ENCODE measurements around the gene PLA2G4E.

The PLA2G4E gene

GRCh38 chr15:42014406-42014805 is 6.4 kb downstream of the PLA2G4E start:
- Histone ChIP-seq H2AFZ (ENCODE audit: low read length, unreplicated experiment) (no peak overlapping the region), H3K27ac (ENCODE audit: low read depth, low read length) (no peak overlapping the region), H3K4me3 (ENCODE audit: low read depth, low read length) (no peak overlapping the region), H3K79me2 (ENCODE audit: control insufficient read depth, insufficient read depth, low read length, unreplicated experiment) (no peaks in the 10 kb centered on the region), H3K4me1 (ENCODE audit: control insufficient read depth, insufficient read depth, low read length, unreplicated experiment) (no peaks in the 10 kb centered on the region), H3K36me3 (ENCODE audit: insufficient read depth, low read length) (no peaks in the 10 kb centered on the region), H3K27me3 (ENCODE audit: insufficient read depth, low read length) (peaks cover 37% of the 10 kb centered on the region)

- H3K36me3 ChIP-seq (ENCODE audit: insufficient read depth, low read length), result no peaks in the 10 kb centered on the region
- H2AFZ ChIP-seq (ENCODE audit: low read length, unreplicated experiment), result no peak overlapping the region
- H3K27ac ChIP-seq (ENCODE audit: low read depth, low read length), result no peak overlapping the region
- H3K79me2 ChIP-seq (ENCODE audit: control insufficient read depth, insufficient read depth, low read length, unreplicated experiment), result no peaks in the 10 kb centered on the region
- H3K4me1 ChIP-seq (ENCODE audit: control insufficient read depth, insufficient read depth, low read length, unreplicated experiment), result no peaks in the 10 kb centered on the region
- H3K4me3 ChIP-seq (ENCODE audit: low read depth, low read length), result no peak overlapping the region
- peaks cover 33% of the 10 kb centered on the region for H3K27me3 ChIP-seq (ENCODE audit: insufficient read depth, low read length)
Measured at GRCh38 chr15:42012928-42013482, 7.8 kb downstream of the PLA2G4E start.

GRCh38 chr15:42012241-42012640 is 8.6 kb downstream of the PLA2G4E start:
- Histone ChIP-seq H3K4me1 (ENCODE audit: control insufficient read depth, insufficient read depth, low read length, unreplicated experiment) (no peaks in the 10 kb centered on the region), H3K27ac (ENCODE audit: low read depth, low read length) (no peak overlapping the region)

GRCh38 chr15:42011074-42011473 is 9.8 kb downstream of the PLA2G4E start:
- H2AFZ ChIP-seq (ENCODE audit: low read length, unreplicated experiment), result no peak overlapping the region
- H3K79me2 ChIP-seq (ENCODE audit: control insufficient read depth, insufficient read depth, low read length, unreplicated experiment), result no peaks in the 10 kb centered on the region
- no peak overlapping the region for H3K4me3 ChIP-seq (ENCODE audit: low read depth, low read length)
- H3K36me3 ChIP-seq (ENCODE audit: insufficient read depth, low read length), result no peaks in the 10 kb centered on the region
- no peak overlapping the region for H3K27ac ChIP-seq (ENCODE audit: low read depth, low read length)
- H3K27me3 ChIP-seq (ENCODE audit: insufficient read depth, low read length), result peaks cover 35% of the 10 kb centered on the region
- H3K4me1 ChIP-seq (ENCODE audit: control insufficient read depth, insufficient read depth, low read length, unreplicated experiment), result no peaks in the 10 kb centered on the region

More at GRCh38 chr15:42012241-42012640, 8.6 kb downstream of the PLA2G4E start:
- no peak overlapping the region for H2AFZ ChIP-seq (ENCODE audit: low read length, unreplicated experiment)
- no peaks in the 10 kb centered on the region for H3K79me2 ChIP-seq (ENCODE audit: control insufficient read depth, insufficient read depth, low read length, unreplicated experiment)
- peaks cover 33% of the 10 kb centered on the region; the same call in 1 of the 2 replicates for H3K27me3 ChIP-seq (ENCODE audit: insufficient read depth, low read length)
- H3K4me3 ChIP-seq (ENCODE audit: low read depth, low read length), result no peak overlapping the region
- H3K36me3 ChIP-seq (ENCODE audit: insufficient read depth, low read length), result no peaks in the 10 kb centered on the region

- Histone ChIP-seq H3K27ac (ENCODE audit: low read depth, low read length) (no peak overlapping the region), H3K79me2 (ENCODE audit: control insufficient read depth, insufficient read depth, low read length, unreplicated experiment) (no peaks in the 10 kb centered on the region), H3K4me1 (ENCODE audit: control insufficient read depth, insufficient read depth, low read length, unreplicated experiment) (no peaks in the 10 kb centered on the region), H3K4me3 (ENCODE audit: low read depth, low read length) (no peak overlapping the region), H3K36me3 (ENCODE audit: insufficient read depth, low read length) (no peaks in the 10 kb centered on the region), H3K27me3 (ENCODE audit: insufficient read depth, low read length) (peaks cover 36% of the 10 kb centered on the region), H2AFZ (ENCODE audit: low read length, unreplicated experiment) (no peak overlapping the region)
Measured at GRCh38 chr15:42010434-42010833, 10.4 kb downstream of the PLA2G4E start.

- no peak overlapping the region for H3K27ac ChIP-seq (ENCODE audit: low read depth, low read length)
- H3K79me2 ChIP-seq (ENCODE audit: control insufficient read depth, insufficient read depth, low read length, unreplicated experiment), result no peaks in the 10 kb centered on the region
- H3K27me3 ChIP-seq (ENCODE audit: insufficient read depth, low read length), result peaks cover 43% of the 10 kb centered on the region
- H3K36me3 ChIP-seq (ENCODE audit: insufficient read depth, low read length), result no peaks in the 10 kb centered on the region
- no peak overlapping the region for H2AFZ ChIP-seq (ENCODE audit: low read length, unreplicated experiment)
- H3K4me3 ChIP-seq (ENCODE audit: low read depth, low read length), result no peak overlapping the region
- no peaks in the 10 kb centered on the region for H3K4me1 ChIP-seq (ENCODE audit: control insufficient read depth, insufficient read depth, low read length, unreplicated experiment)
Measured at GRCh38 chr15:42009474-42009873, 11.4 kb downstream of the PLA2G4E start.

GRCh38 chr15:42009022-42009421 is 11.8 kb downstream of the PLA2G4E start:
- Histone ChIP-seq H3K4me3 (ENCODE audit: low read depth, low read length) (no peak overlapping the region), H3K27ac (ENCODE audit: low read depth, low read length) (no peak overlapping the region), H2AFZ (ENCODE audit: low read length, unreplicated experiment) (no peak overlapping the region), H3K4me1 (ENCODE audit: control insufficient read depth, insufficient read depth, low read length, unreplicated experiment) (no peaks in the 10 kb centered on the region), H3K27me3 (ENCODE audit: insufficient read depth, low read length) (peaks cover 45% of the 10 kb centered on the region), H3K36me3 (ENCODE audit: insufficient read depth, low read length) (no peaks in the 10 kb centered on the region), H3K79me2 (ENCODE audit: control insufficient read depth, insufficient read depth, low read length, unreplicated experiment) (no peaks in the 10 kb centered on the region)

- Histone ChIP-seq H3K4me1 (ENCODE audit: control insufficient read depth, insufficient read depth, low read length, unreplicated experiment) (no peaks in the 10 kb centered on the region), H3K27ac (ENCODE audit: low read depth, low read length) (no peak overlapping the region), H3K27me3 (ENCODE audit: insufficient read depth, low read length) (peaks cover 60% of the 10 kb centered on the region), H3K36me3 (ENCODE audit: insufficient read depth, low read length) (no peaks in the 10 kb centered on the region), H3K79me2 (ENCODE audit: control insufficient read depth, insufficient read depth, low read length, unreplicated experiment) (no peaks in the 10 kb centered on the region), H3K4me3 (ENCODE audit: low read depth, low read length) (no peak overlapping the region), H2AFZ (ENCODE audit: low read length, unreplicated experiment) (no peak overlapping the region)
Measured at GRCh38 chr15:42007386-42007785, 13.5 kb downstream of the PLA2G4E start.

- no peak overlapping the region for H2AFZ ChIP-seq (ENCODE audit: low read length, unreplicated experiment)
- H3K4me1 ChIP-seq (ENCODE audit: control insufficient read depth, insufficient read depth, low read length, unreplicated experiment), result no peaks in the 10 kb centered on the region
- no peaks in the 10 kb centered on the region for H3K36me3 ChIP-seq (ENCODE audit: insufficient read depth, low read length)
- no peaks in the 10 kb centered on the region for H3K79me2 ChIP-seq (ENCODE audit: control insufficient read depth, insufficient read depth, low read length, unreplicated experiment)
- H3K4me3 ChIP-seq (ENCODE audit: low read depth, low read length), result no peak overlapping the region
- peaks cover 71% of the 10 kb centered on the region for H3K27me3 ChIP-seq (ENCODE audit: insufficient read depth, low read length)
- no peak overlapping the region for H3K27ac ChIP-seq (ENCODE audit: low read depth, low read length)
Measured at GRCh38 chr15:42002333-42002732, 18.5 kb downstream of the PLA2G4E start.

GRCh38 chr15:42001236-42001635 is 19.6 kb downstream of the PLA2G4E start:
- no peak overlapping the region for H3K4me3 ChIP-seq (ENCODE audit: low read depth, low read length)
- H3K27ac ChIP-seq (ENCODE audit: low read depth, low read length), result no peak overlapping the region
- no peak overlapping the region for H2AFZ ChIP-seq (ENCODE audit: low read length, unreplicated experiment)
- no peaks in the 10 kb centered on the region for H3K4me1 ChIP-seq (ENCODE audit: control insufficient read depth, insufficient read depth, low read length, unreplicated experiment)
- H3K79me2 ChIP-seq (ENCODE audit: control insufficient read depth, insufficient read depth, low read length, unreplicated experiment), result no peaks in the 10 kb centered on the region
- H3K36me3 ChIP-seq (ENCODE audit: insufficient read depth, low read length), result no peaks in the 10 kb centered on the region
- H3K27me3 ChIP-seq (ENCODE audit: insufficient read depth, low read length), result peaks cover 60% of the 10 kb centered on the region

GRCh38 chr15:41999290-42000285 is 21.3 kb downstream of the PLA2G4E start:
- Histone ChIP-seq H3K36me3 (ENCODE audit: insufficient read depth, low read length) (no peaks in the 10 kb centered on the region), H3K4me1 (ENCODE audit: control insufficient read depth, insufficient read depth, low read length, unreplicated experiment) (no peaks in the 10 kb centered on the region), H3K79me2 (ENCODE audit: control insufficient read depth, insufficient read depth, low read length, unreplicated experiment) (no peaks in the 10 kb centered on the region), H2AFZ (ENCODE audit: low read length, unreplicated experiment) (no peak overlapping the region), H3K27ac (ENCODE audit: low read depth, low read length) (no peak overlapping the region), H3K27me3 (ENCODE audit: insufficient read depth, low read length) (peaks cover 44% of the 10 kb centered on the region), H3K4me3 (ENCODE audit: low read depth, low read length) (no peak overlapping the region)
